Muscle of arm (tissue), 12 donors: Measurements from ENCODE around the gene TBX3. TPM values are rescaled to one million over a fixed set of nuclear protein-coding genes. Genes with fewer than 3 reads are reported as not detected.

Source experiments
- DNase-seq: peaks from one replicate; pipeline ENCODE4 v3.0.0-alpha.2; 2013
- polyA plus RNA-seq, 12 donors: library from polyadenylated mRNA; unstranded; fragments of 120-200 nt; gene quantifications; one replicate each; pipeline ENCODE4 v1.2.1, GENCODE V29; 2013; ENCODE audit not compliant: insufficient read length in 12 of 12

TBX3 gene
- polyA plus RNA-seq, 12 donors, result 26.7 to 367 (median 35.3) TPM

DNA sequence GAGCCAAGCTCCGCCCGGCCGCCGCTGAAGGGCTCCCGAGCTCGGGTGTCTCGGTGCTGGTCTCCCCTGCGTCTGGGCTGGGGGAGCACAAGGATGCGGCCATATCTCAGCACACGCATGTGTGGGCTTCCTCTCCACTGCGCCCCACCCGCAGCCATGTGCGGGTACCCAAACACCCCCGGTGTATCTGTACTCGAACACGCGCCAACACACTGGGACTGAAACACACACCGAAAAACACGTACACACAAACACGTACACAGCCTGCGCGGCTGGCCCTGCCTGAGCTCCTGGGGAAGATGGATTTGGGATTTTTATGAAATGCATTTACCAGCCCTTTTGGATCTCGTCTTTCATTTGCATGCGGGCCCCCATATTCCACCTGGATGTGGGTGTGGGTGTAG, 897 bp upstream of the TBX3 start:
- DNase-seq, result no peak

DNA sequence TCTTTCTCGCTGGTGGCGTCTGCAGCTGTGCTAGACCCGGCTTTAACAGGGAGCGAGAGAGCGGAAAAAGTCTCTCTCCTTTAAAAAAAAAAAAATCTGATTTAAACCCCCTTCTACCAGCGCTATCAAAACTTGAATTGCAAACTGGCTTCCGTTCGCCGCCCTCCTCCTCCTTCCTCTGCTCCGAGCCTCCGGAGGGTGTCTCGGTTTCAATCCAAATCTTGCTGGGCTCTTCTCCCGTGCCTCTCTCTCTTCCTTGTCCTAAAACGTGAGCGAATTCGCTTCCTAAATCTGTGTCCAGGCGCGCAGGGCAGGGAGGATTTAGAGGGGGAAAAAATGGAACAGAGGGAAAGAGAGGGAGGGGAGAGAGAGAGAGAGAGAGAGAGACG, 272 bp downstream of the TBX3 start:
- no peak for DNase-seq

DNA sequence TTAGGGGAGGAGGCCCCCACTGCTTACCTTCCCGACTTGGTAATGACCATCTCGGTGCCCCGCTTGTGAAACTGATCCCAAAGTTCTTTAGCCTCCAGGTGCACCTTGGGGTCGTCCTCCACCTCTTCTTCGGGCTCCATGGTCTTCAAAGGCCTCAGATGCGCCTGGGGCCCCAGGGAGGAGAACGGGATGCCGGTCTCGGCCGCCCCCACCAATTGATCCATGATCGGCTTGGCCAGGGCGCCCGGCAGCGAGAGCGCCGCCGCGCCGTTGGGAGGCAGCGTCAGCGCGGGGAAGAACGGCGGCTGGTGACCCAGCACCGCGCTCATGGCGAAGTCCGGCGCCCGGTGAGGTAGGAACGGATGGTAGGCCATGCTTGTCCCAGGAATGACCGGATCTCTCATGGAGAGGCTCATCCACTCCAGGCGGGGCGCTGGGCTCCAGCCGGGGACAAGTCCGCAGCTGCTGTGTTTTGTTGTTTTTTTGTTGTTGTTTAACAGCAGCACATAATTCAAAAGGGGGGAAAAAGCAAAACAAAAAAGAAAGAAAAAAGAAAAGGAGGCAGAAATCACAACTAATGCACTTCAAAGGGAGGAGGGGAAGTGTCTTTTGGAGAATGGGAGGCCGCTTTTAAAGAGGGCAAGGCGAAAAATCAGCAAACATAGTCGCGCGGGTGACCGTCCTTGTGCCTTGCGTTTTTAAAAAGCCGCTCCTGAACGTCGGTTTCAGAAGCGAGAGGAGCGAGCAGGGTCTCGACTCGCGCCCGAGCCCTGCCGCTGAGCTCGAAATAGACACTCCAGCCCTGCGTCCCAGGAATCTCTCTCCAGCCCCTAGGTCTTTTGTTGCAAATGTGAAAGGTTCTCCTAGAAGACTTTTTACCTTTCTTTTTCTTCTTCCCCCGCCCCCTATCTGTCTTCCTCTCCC, 928 bp downstream of the TBX3 start:
- DNase-seq, result no peak

DNA sequence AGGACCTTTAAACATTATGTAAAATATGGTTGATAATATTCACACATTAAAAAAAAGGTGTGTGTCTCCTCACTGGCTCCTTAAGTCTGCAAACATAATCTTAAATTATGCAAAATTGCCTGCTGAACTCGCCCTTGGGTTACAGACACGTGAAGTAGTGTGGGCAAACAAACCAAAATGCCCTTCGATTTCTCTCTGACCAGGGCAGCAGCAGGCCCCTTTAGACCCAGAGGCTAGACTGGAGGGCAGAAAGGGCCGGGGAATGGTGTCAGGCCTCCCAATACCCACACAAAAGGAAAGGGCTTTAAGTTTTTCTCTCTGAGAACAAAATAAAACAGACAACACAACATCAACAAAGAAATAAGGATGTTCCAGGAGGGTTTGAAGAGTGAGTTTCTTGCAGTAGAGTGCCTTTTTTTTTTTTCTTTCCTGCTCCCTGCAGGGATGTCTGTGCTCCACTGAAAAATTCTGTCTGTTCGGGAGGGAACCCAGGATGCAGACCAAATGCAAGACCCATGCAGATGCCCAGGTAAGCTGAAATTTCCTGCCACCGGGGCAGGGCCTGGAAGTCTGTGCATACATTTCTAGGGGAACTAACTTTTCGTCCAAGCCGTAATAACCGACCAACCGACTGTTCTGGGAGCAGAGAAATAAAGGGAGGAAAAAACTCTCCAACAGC, 1.7 kb downstream of the TBX3 start:
- no peak for DNase-seq

- DNase-seq, result no peak
Measured at GRCh38 chr12:114681116-114681871, 2.7 kb downstream of the TBX3 start.

DNA sequence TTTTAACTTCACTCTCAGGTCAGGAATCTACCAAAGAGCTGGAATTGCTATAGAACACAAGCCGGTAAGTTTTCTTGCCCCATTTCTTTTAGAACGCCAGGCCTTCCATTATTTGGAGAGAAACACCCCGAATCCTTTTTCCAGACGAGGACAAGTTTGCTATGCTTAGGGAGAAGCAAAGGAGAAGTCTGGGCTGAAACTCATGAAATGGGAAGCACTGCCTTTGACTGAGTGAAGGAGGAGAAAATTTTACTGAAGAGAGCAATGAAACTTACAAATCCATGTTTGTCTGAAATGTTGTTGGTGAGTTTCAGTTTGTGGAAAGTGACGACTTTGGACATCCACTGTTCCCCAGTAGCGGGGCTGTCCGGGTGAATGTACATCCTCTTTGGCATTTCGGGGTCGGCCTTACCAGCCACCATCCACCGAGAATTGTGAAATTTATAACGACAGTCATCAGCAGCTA, 3.3 kb downstream of the TBX3 start:
- no peak for DNase-seq

GRCh38 chr12:114679942-114680341, 4.0 kb downstream of the TBX3 start:
- DNase-seq, result no peak

DNA sequence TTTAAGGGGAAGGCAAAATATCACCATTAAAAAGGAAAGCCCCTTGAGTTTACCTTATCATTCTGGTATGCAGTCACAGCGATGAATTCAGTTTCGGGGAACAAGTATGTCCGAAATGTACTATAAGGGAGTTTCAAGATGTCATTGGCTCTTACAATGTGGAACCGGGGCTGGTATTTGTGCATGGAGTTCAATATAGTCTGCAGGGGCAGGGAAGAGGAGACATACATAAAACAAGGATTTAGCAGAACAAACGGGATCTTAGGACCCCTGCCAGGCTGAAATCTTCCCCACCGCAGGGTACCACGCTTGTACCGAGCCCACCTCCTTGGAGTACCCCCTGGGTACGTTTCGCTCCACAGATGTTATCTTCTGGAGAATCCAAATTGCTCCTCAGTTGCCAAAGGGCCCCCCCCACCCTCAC, 4.5 kb downstream of the TBX3 start:
- DNase-seq, result no peak

GRCh38 chr12:114678718-114679117, 5.3 kb downstream of the TBX3 start:
- DNase-seq, result no peak

- DNase-seq, result no peak
Measured at GRCh38 chr12:114678028-114678427, 5.9 kb downstream of the TBX3 start.

GRCh38 chr12:114676142-114676741, 7.7 kb downstream of the TBX3 start:
- no peak for DNase-seq

DNA sequence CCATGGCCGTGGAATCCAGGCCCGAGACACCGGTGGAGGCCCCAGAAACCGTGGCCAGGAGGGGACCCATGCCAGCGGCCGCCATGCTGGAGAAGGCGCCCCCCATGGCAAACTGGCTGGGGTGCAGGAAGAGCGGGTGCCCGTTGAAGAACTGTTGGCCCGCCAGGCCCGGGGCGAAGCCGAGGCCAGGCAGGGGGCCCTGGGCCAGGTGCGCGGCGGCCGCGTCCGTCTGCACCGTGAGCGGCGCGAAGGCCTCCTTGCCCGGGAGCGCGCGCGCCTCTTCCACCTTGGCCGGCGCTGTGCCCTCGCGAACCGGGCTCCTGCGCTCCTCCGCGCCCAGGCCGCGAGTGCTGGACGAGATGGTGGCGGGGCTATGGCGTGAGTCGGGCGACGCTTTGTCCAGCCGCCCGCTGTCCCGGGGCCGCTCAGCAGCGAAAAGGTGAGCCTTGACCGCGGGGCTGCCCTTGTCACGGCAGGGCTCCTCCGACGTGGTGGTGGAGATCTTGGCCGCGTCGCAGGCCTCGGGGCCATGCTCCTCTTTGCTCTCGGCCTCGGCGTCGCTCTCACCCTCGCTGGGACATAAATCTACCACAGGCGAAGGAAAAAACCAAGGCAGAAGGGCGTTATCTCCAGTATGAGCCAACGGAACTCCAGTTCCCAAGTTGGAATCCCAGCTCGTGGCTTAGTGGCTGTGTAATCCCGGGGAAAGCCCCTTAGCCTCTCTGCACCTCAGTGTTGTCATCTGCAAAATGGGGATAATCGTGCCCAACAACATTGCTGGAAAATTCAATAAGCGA, 9.5 kb downstream of the TBX3 start:
- DNase-seq, result no peak

DNA sequence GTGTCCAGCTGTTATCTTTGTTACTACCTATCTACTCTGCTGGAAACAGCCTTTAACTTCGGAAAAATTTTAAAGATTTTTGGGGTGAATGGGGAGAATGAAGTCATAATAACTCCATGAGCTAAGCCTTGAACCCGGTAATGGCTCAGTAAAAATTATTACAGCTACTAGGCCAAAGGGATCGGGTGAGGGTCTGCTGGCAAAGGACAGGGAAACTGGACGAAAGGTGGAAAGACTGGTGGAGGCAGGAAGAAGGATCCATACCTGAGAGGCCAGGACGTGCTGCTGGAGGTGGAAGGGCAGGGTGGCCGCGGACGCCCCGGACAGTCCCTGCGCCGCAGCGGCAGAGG, 10.1 kb downstream of the TBX3 start:
- DNase-seq, result no peak

DNA sequence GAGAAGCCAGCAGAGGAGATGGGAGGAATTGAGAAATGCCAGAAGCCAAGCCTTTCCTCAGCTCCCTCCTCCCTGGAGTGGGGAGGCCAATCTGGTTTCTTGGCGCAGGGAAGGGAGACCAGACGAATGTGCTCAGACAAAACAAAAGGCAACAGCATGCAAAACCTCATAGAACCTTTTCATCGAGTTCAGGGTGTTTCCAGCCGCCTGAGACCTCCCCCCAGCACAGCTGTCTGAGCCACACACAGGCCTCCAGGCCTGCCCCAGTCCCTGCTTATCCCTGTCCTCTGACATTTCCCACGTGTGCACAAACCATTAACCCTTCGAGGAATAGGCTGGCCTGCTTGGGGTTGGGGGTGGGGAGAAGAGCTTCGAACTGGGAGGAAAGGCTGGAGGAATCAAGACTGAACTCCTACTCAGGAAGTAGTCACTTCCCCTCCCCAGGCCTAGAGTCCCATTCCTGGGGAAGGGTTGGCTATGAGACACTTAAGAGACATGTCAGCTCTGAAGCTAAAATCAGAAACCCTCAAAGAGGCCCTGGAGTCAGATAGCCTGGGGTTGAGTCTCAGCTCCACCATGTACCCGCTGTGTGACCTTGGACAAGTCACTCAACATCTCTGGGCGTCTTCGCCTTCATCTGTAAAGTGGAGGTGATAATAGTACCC, 10.7 kb downstream of the TBX3 start:
- no peak for DNase-seq

- DNase-seq, result no peak
Measured at GRCh38 chr12:114672817-114673168, 11.2 kb downstream of the TBX3 start.

DNA sequence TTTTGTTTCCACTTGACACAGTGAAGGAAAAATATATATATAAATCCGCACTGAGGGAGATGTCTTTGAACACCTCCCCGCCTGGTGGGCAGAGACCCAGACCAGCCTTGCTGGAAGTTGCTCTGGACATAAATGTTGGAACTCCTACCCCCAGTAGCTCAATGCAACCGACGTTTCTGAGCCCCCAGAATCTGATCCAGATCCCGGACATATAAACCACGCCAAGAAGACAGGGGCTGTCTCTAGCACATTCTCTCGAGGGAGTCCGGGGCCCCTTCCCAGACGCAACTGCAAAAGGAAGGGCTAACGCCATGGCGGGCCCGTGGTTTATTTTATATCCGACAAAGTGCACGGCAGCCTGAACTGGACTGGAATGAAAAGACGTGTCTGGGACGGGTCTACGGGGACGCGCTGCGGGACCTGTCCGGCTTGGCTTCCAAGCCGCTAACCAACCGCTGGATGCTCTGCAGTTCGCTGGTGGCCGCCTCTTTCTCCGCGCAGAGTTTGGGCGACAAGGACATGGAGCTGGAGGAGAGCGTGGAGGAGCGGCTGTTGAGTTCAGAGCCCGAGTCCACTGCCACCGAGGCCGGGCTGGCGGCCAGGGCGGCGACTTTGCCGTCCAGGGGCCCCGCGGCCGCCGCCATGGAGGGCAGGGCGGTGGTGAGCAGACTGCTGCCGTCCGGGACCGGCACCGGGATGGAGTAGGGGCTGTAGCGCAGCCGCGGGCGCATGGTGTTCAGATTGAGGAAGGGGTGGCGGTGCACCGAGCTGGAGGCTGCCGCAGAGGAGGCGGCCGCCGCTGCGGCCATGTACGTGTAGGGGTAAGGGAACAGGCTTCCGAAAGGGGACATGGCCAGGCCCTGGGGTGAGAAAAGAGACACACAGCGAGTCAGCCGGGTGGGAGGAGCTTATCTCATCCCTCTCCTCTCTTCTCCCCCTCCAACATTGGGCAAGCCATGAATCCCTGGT, 12.2 kb downstream of the TBX3 start:
- DNase-seq, result peak; percentile 55

DNA sequence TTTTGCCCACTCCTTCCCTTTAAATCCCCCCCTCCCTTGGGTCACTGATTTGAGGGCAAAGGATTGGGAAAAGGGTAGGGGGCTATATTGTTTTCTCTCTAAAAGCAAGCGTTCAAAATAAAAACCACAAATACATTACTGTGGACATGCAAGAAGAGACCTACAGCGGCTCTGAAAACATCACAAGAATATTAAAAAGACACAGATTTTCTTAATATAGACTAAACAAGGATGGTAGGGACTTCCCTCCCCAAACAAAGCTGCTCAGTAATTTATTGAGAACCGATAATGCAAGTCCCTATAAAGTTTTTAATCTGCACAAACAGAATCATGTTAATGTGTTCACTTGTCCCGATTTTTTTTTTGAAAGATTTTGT, 12.9 kb downstream of the TBX3 start:
- DNase-seq, result peak; percentile 30

- DNase-seq, result peak; percentile 30
Measured at GRCh38 chr12:114670291-114670980, 13.5 kb downstream of the TBX3 start.
